DMS 273 treated with DMSO at 0.1 percent for 48 hours (cell line): ENCODE measurements around the gene SLC45A3.
A peak's percentile ranks its signal among the peaks of the same experiment; 100 is the strongest.
"Not testable (repeated sequence)": the region's sequence is repeated elsewhere in the genome, so short reads cannot be mapped to it uniquely, and the experiment has no call there.

ENCODE experiments used
- DNase-seq: peaks from one replicate; lab custom pipeline; 2025; lab: John Stamatoyannopoulos, UW

The SLC45A3 gene

GRCh38 chr1:205636138-205636530, 44.2 kb downstream of the SLC45A3 start:
- DNase-seq, result not testable (repeated sequence)

DNA sequence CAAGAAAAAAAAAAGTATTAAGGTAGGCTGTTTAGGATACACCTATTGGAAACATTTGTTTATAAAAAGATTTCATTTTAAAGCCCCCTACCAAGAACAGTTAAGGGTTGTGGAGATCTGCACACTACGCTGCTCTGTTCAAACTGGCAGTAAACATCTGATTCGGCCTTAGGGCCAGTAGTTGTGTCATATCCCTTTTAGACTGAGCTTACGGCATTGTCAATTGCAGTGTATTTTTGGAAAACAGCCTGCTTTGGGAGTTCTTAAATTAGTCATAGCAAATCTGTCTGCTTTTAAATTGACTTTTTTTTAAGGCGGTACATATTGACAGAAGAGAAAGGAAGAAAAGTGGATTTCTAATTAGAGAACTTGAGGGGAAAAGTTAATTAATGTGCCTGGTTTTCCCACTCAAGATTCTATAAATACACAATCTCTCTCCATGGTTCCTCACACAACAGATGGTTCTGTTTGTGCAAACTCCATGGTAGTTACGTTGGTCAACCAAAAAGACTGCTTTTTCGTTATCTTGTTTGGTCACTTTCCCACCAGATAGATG, 46.8 kb downstream of the SLC45A3 start:
- DNase-seq, result no peak

GRCh38 chr1:205632669-205633169, 47.6 kb downstream of the SLC45A3 start:
- no peak for DNase-seq

DNA sequence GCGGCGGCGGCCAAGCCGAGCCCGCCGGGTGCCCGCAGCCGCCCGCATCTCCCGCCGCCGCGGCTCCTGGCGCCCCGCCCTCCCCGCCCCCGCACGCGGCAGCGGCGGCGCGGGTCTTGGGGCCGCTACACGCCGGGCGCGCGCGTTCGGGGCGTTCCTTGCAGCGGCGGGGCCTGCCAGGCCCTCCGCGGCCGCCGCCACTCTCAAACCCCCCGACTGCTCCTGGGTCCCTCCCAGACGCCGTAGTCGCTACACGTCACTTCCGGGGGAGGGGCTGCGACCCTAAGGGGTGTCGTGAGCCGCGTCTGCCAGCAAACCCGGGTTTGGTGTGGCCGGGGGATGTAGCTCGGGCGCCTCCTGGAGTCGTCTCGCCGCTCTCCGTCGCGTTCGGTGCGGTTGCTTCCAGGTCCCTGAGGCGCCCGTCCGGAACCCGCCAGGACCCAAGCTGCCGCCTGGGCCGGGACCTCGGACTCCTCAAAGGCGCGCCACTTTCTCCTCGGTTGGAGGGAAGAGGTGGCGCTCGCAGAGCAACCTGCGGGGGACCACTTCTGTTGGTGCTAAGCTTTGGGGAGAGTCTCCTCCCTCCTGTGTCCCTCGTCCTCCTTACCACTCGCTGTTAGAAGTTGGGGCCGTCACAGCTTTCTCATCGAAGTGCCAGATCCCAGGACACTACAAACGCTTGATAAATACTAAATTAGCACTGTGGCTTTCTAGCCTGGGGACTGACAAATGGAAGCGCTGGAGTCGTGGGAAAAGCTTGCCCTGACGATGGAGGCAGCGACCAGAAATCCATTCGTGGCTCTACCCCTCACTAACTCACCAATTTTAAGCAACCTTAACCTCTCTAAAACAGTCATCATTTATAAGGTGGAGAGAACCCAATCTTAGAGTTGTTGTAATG, 48.3 kb downstream of the SLC45A3 start, which contains the start of gene ELK4:
Gene ELK4 (minus strand): TSS at position 244 of the 901 bp plus-strand sequence. CDS start 8,129 bp downstream, outside the sequence.
- peak; percentile 93 for DNase-seq

DNA sequence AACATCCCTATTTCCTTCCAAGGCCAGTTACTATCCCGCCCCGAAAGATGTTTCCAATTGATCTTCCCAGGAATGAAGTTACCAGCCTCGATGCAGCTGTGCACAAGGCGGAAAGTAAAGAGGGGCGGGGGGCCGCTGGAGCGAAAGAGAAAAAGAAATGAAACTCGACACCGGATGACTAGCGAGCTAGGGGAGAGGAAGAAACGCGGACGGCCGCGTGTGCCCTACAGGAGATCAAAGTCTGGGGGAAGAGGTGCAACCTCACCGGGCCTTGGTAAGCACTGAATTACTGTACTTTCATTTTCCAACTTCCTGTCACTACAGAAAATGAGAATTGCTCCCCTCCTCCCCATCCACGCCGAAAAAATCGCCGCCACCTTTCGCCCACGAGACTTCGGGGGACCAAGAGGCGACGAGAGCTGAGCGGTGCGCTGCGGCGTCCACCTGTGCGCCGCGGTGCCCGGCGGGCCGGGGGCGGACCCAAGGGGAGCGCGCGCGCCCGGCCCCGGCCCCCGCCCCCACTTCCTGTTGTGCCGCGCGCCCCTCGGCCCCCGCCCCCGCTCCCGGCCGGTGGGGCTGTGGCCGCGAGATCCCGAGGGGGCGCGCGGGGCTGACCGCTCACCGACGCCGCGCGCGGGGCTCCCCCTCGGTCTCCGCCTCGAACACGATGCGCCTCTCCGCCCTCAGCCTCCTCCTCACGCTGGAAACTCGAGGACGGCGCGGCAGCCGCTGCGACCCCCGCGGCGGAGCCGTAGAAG, 49.1 kb downstream of the SLC45A3 start:
- DNase-seq, result peak; percentile 72

- no peak for DNase-seq
These were observed 49.7 kb downstream of the SLC45A3 start for GRCh38 chr1:205630651-205631009.

GRCh38 chr1:205630241-205630640, 50.1 kb downstream of the SLC45A3 start:
- no peak for DNase-seq

DNA sequence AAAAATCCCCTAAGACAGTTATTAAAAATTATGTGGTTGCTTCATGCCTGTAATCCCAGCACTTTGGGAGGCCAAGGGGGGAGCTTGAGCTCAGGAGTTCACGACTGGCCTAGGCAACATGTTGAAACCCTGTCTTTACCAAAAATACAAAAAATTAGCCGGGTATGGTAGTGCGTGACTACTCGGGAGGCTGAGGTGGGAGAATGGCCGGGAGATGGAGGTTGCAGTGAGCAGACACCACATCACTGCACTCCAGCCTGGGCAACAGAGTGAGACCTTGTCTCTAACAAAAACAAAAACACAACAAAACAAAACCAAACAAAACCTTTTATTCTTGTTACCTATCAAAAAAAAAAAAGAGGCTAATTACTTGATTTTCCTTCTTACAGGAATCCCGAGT, 50.6 kb downstream of the SLC45A3 start:
- DNase-seq, result no peak

GRCh38 chr1:205627956-205628355, 52.4 kb downstream of the SLC45A3 start:
- no peak for DNase-seq

GRCh38 chr1:205626216-205626615, 54.1 kb downstream of the SLC45A3 start:
- DNase-seq, result no peak

GRCh38 chr1:205623646-205624045, 56.7 kb downstream of the SLC45A3 start:
- no peak for DNase-seq

DNA sequence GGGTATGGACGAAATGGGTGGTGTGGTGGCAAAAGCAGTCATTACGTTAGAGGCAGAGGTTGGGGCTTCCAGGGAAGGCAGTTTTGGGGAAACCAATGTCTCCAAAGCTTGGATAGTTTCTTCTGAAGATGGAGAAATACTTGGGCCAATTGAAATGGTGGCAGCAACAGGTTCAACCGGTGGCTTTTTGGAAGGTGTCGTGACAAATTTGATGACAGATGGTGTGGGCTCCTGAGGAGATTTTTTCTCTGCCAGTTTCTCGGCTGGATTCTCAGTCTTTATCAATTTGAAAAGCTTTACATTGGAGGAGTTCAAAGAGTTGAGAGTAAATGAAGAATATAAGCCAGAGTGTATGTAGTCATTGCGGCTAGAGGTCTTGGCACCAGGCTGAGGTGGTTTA, 60.0 kb downstream of the SLC45A3 start:
- DNase-seq, result no peak

DNA sequence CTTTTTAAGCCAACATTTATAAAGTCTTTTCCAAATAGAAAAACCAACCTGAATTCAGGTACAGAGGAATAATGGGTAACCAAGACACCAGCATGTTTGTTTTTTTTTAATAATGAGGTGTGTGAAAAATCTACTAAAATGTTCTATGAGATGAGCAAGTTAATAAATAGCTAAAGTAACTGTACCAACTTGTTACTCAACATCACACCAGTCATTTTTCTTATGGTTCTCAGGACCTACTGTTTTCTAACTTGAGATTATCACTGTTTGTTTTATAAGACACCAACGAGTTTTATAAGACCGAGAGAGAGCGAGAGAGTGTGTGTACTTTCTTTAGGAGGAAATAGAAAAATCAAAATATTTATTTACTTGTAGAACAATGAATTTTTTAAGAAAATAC, 60.9 kb downstream of the SLC45A3 start:
- DNase-seq, result no peak

DNA sequence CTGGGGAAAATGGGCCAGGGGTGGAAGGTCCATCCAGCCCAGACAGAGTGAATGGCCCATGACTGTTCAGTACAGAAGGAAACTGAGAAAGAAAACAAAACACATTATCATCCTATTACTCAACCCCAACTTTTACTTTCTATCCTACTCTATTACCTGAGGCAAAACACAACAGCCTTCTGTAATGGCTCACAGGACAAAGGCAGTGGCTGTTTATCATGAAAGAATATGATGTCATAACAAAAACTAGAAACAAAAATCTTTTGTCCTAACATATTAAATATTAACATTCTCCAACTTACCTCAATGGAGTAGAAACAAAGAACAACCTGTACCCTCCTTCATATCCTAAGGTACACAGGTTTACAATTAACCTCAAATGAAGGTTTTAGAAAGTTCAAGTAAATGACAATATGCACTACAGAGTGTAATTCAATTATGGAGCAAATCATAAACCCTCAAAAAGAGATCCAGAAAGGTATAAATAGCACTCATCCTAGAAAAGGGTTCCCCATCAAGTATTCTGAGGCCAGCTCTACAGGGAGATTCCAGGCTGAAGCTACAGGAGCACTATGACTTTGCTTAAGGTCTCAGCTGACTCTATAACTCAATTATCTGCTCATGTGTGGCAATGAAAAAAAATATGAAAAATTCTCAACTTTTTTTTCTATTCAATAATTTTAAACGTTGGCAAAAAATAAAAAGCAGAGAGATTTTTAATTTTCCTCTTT, 63.6 kb downstream of the SLC45A3 start:
- DNase-seq, result no peak

- no peak for DNase-seq
These were observed 64.5 kb downstream of the SLC45A3 start for GRCh38 chr1:205615789-205616188.

DNA sequence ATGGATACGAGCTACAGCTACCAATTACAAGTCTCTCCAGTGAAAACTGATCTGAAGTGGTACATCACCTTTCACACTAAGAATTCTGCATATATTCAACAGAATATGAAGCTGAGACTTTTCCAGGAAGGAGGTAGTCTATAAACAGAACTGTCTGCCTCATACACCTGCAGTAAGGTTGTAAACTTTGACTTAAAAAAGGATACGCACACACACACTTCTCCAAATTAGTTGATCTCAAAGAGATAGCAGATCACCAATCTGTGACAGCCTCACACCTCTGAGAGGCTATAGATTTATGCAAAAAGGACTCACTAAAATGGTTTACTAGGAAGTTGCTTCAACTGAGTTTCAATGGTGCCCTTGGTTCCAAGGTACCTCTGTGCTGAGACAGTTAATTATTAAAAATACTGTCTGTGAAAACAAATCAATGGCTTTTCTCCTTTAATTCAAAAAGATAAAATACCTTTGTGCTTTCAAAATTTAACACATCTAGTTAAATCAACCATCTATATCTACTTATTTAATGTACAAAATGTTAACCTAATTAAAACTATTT, 66.4 kb downstream of the SLC45A3 start:
- no peak for DNase-seq

DNA sequence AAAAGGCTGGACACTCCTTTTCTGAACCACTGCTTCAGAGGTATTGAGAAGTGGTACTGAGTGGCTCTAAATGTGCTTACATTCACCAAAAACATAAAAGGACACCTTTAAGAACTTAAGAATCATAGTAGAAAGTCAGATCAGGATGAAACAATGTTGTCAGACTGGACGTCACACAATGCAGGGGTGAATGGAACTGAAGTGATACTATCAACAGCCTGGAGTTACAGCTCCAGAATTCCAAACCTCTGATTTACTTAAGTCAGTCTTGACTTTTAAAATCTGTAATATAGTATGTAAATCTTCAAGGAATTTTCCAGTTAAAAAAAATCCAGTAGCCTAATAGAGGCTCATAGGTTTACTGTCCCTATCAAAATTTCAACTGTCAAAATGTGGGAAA, 67.8 kb downstream of the SLC45A3 start:
- no peak for DNase-seq

DNA sequence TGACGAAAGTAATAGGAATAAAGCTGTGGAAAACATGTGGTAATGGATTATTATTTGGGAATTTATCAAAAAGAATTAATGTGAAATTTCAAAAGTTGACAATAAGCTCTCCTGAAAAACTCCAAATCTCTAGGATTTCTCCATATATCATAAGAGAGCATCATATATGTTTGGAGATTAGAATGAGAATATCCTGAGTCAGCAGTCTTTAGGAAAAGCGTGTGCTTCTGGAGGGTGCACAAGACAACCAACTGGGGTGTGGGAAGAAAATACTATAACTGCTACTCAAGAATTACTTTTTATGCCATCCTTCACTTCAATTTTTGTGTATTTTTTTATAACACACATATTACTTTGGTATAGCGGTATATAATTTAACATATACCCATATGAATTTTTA, 68.2 kb downstream of the SLC45A3 start:
- no peak for DNase-seq

DNA sequence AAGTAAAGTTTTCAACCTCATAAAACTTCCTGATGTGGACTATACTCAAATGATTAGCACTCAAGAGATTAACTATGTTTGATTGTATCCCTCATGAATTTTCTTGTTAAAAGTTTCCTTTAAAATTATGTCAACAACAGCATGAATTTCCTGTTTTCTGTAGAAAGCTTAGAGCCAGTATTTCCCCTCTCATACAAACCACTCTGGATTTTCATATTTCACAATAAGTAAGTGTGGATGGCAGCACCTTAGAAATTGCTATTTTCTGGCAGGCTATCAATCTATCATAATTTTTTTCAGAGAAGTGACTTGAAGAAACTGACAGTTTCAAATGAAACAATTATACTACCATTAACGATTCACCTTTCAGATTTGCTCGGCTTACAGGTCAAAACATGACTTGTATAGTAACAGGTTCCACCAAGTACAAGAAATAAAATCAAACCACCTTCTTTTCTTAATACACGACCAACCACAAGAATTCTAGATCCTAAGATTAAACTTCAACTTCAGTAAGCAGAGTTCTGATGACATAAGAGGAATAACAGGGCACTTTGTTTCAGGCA, 69.3 kb downstream of the SLC45A3 start:
- DNase-seq, result no peak

- no peak for DNase-seq
These were observed 70.3 kb downstream of the SLC45A3 start for GRCh38 chr1:205610036-205610435.
